NCI-H1694 (cell line): ENCODE results near the gene CD34.

Experiments
- DNase-seq: peaks from one replicate; lab custom pipeline; 2025; lab: John Stamatoyannopoulos, UW

The CD34 gene

GRCh38 chr1:207832796-207833195, 78.1 kb downstream of the CD34 start:
- DNase-seq: no peak

- no peak for DNase-seq
These were observed 79.2 kb downstream of the CD34 start for GRCh38 chr1:207831517-207832327.
